Bronchial epithelial cell (primary cell): ENCODE measurements around the gene CDH20. TPM values are rescaled to one million over a fixed set of nuclear protein-coding genes. Genes with fewer than 3 reads are reported as not detected.

ENCODE experiments used
- DNase-seq: peaks from one replicate; pipeline ENCODE4 v3.0.0-alpha.2; 2010; ENCODE audit warnings: low read depth
- FAIRE-seq: peaks from 2 replicates; lab custom pipeline; 2011; peaks lifted over from hg19 to GRCh38; lab: Jason Lieb, UNC
- H3K27me3 ChIP-seq: 2 replicates; pipeline ENCODE4 v1.5.1; 2011; ENCODE audit warnings: low read length; ENCODE audit not compliant: control insufficient read depth, insufficient read depth
- H3K36me3 ChIP-seq: 2 replicates; pipeline ENCODE4 v1.5.1; 2011; ENCODE audit warnings: low read length; ENCODE audit not compliant: control insufficient read depth, insufficient read depth
- H3K4me3 ChIP-seq: 2 replicates; pipeline ENCODE4 v1.5.1; 2011; ENCODE audit warnings: mild to moderate bottlenecking, low read depth, low read length, control low read depth
- total RNA-seq: library from RNA; depleted of rRNA; stranded (reverse); fragments of >200 nt; gene quantifications from 2 replicates; pipeline ENCODE4 v1.2.1, GENCODE V29; 2014
- TF ChIP-seq, protein P1 (sequence below): IDR thresholded peaks from 2 replicates; pipeline ENCODE4 v1.5.1; 2011; ENCODE audit warnings: mild to moderate bottlenecking, moderate library complexity, low read length, control low read depth, inconsistent platforms; ENCODE audit not compliant: insufficient read depth, severe bottlenecking

The CDH20 gene
- total RNA-seq, 1 donor from 2014 or later = not detected

DNA sequence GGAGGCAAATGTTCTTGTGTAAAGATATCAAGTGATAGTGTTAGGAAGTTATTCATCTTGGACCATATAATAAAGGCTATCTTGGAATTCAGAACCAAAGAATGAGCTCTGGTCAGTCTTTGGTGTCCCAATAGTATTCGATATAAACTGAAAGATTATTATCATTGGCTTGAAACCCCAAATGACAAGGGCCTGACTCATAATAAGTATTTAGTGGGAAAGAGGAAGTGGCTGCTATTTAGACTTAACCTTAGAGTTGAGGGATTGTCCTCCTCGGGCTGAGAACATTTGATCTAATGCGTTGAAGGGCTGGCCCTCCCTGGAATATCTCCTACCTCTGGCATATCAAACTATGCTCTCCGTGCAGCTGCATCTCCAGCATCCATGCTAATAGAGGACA is 67.5 kb downstream of the CDH20 start:
- FAIRE-seq = no peak
- Histone ChIP-seq H3K4me3 (no peak overlapping the region), H3K27me3 (no peaks in the 10 kb centered on the region), H3K36me3 (no peaks in the 10 kb centered on the region)
- DNase-seq = no peak
- TF ChIP-seq, protein P1, sequence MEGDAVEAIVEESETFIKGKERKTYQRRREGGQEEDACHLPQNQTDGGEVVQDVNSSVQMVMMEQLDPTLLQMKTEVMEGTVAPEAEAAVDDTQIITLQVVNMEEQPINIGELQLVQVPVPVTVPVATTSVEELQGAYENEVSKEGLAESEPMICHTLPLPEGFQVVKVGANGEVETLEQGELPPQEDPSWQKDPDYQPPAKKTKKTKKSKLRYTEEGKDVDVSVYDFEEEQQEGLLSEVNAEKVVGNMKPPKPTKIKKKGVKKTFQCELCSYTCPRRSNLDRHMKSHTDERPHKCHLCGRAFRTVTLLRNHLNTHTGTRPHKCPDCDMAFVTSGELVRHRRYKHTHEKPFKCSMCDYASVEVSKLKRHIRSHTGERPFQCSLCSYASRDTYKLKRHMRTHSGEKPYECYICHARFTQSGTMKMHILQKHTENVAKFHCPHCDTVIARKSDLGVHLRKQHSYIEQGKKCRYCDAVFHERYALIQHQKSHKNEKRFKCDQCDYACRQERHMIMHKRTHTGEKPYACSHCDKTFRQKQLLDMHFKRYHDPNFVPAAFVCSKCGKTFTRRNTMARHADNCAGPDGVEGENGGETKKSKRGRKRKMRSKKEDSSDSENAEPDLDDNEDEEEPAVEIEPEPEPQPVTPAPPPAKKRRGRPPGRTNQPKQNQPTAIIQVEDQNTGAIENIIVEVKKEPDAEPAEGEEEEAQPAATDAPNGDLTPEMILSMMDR = no peak

DNA sequence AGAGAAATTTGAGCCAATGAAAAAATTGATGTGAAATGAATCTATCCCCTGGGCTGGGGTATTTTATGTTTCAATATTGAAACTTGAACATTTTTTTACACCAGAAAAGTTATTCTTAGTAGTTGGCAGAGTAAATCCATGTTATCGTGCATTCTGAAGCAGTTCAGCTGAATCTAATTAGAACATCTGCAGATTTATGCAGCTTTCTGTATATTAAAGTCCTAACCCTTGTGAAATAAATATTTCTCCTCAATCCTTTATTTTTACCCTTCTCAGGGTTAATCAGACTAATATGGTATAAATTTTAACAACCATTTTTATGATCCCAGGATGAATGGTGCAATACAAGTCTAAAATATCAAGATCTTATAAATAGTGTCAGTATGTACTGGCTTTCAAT is 69.5 kb downstream of the CDH20 start:
- H3K27me3 ChIP-seq = no peaks in the 10 kb centered on the region
- TF ChIP-seq, protein P1 = no peak
- DNase-seq = no peak
- FAIRE-seq = no peak
- no peak overlapping the region for H3K4me3 ChIP-seq
- H3K36me3 ChIP-seq = no peaks in the 10 kb centered on the region

DNA sequence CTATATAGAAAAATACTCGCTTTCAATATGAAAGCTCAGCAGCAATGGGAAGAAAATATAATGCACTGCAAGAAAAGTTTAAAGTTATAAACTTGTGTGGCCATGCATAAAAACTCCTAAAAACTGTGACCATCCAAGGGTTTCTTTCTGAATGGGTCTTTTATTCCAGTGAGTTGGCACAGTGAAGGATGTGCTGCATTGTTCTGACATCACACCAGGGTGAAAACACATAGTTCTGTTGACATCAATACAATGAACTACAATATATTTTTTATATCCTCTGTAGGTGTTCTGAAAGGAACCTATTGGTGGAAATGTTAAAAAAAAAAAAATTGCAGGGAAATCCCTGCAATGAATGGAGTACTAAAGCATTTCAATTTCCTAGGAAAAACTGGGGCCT is 80.2 kb downstream of the CDH20 start:
- no peak for DNase-seq
- Histone ChIP-seq H3K4me3 (no peak overlapping the region), H3K36me3 (no peaks in the 10 kb centered on the region), H3K27me3 (no peaks in the 10 kb centered on the region)
- no peak for FAIRE-seq
- TF ChIP-seq, protein P1 = no peak

DNA sequence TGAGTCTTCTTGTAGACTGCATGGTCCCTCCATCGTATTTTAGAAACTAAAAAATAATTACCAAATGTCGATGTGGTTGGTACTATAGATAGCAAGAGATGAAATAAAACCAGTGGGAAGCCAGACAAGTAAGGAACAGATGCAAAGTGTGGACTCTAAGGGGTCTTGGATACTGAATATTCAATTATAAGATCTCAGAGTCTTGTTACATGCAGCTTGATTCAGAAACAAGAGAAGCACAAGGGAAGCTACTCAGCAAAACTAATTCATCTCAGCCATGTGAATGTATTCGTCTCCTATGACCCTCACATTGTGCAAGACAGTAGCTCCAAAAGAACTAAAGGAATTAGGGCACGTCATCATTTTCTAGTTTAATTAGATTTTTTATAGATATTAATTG is 80.9 kb downstream of the CDH20 start:
- Histone ChIP-seq H3K27me3 (no peaks in the 10 kb centered on the region), H3K36me3 (no peaks in the 10 kb centered on the region), H3K4me3 (no peak overlapping the region)
- TF ChIP-seq, protein P1 = no peak
- DNase-seq (no peak), FAIRE-seq (no peak)

DNA sequence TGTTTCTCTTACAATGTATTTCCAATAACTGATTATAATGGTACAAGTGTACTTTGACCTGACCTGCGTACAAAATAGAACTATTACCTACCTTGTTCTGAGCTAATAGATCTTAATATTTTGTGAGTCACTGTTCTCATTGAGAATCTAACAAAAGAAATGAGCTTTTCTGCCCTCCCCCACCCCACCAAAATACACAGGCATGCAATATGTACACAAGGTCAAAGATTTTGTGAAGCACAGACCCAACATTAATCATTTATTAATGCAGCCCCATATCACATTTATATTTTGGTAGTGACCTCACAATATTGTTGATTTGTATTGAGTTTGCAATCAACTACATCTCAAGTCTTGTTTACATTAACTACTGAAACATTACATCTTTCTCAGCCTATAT is 86.5 kb downstream of the CDH20 start:
- no peak overlapping the region for H3K4me3 ChIP-seq
- FAIRE-seq = no peak
- DNase-seq = no peak
- TF ChIP-seq, protein P1 = no peak
- no peaks in the 10 kb centered on the region for H3K27me3 ChIP-seq
- no peaks in the 10 kb centered on the region for H3K36me3 ChIP-seq

DNA sequence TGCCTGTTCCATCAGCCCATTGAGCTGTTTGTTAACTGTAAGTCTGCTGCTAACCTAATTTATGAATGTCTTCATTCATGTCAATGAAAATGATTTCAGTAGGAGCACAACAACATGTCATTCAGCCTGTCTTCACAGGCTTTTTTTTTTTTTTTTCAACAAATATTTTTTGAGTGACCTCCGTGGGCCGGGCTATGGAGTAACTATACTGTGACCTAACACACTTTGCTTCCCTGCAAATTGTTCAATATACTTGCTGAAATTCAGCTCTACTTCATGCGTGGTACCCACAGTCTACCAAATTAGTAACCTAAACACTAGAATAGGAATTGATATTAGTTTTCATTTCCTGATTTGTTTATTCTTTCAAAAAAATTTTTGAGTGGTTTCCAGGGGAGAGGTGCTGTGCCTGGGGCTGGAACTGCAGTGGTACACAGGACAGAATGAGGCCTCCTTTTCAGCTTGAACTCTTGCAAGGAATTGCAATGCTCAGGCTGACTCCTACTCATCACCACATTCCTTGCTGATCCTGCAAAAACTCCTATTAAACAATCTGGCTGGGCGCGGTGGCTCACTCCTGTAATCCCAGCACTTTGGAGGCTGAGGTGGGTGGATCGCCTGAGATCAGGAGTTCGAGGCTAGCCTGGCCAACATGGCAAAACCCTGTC is 87.1 kb downstream of the CDH20 start:
- TF ChIP-seq, protein P1 = no peak
- FAIRE-seq (no peak), DNase-seq (no peak)
- Histone ChIP-seq H3K27me3 (no peaks in the 10 kb centered on the region), H3K36me3 (no peaks in the 10 kb centered on the region), H3K4me3 (no peak overlapping the region)
